B cell (primary cell): Measurements from ENCODE around the gene STARD3.

Experiments used
- EZH2 ChIP-seq: IDR thresholded peaks from 2 replicates; pipeline ENCODE4 v1.6.1; 2012; ENCODE audit warnings: borderline replicate concordance, low read depth, mild to moderate bottlenecking, moderate library complexity, low read length; ENCODE audit not compliant: insufficient read depth, poor library complexity, severe bottlenecking
- TF ChIP-seq, protein P1 (sequence below): fragments of 200-600 bp; IDR thresholded peaks from one replicate; pipeline ENCODE4 v1.8.0; 2022; ENCODE audit warnings: antibody characterized with exemption, mild to moderate bottlenecking

DNA sequence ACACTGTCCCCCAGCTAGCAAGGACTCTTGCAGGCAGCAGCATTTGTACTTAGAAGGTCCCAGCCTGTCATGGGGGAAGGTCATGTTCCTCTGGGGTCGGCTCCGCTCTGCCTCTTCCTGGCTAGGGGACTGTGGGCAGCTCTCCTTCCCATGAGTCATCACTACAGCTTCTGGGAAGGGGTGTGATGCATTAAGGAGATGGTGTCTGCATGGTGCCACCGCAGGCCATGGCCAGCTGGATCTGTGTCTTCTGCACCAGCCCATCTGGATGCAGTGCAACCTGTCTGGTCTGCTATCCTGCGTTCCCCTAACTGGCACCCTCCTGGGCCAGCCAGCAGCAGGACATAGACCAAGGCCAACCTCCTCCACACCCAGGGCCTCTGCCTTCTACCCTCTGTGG is 6.3 kb downstream of the STARD3 start:
- TF ChIP-seq, protein P1, sequence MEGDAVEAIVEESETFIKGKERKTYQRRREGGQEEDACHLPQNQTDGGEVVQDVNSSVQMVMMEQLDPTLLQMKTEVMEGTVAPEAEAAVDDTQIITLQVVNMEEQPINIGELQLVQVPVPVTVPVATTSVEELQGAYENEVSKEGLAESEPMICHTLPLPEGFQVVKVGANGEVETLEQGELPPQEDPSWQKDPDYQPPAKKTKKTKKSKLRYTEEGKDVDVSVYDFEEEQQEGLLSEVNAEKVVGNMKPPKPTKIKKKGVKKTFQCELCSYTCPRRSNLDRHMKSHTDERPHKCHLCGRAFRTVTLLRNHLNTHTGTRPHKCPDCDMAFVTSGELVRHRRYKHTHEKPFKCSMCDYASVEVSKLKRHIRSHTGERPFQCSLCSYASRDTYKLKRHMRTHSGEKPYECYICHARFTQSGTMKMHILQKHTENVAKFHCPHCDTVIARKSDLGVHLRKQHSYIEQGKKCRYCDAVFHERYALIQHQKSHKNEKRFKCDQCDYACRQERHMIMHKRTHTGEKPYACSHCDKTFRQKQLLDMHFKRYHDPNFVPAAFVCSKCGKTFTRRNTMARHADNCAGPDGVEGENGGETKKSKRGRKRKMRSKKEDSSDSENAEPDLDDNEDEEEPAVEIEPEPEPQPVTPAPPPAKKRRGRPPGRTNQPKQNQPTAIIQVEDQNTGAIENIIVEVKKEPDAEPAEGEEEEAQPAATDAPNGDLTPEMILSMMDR: no peak
- no peak for TF ChIP-seq EZH2
